HepG2 (cell line): ENCODE results near the gene MOK. TPM values are rescaled to one million over a fixed set of nuclear protein-coding genes. Genes with fewer than 3 reads are reported as not detected.

Source experiments
- FOXK2 ChIP-seq: fragments of 450-650 bp; IDR thresholded peaks from 2 replicates; pipeline ENCODE4 v1.6.1; 2016
- GABPA ChIP-seq, 2 experiments: IDR thresholded peaks; 2 replicates each; pipeline ENCODE4 v1.6.1; 2011 to 2016; ENCODE audit warnings: low read depth in 2 of 2, low read length in 1 of 2, missing biosample characterization in 1 of 2, missing genetic modification characterization in 1 of 2
- GATAD1 ChIP-seq: IDR thresholded peaks from 2 replicates; pipeline ENCODE4 v1.6.1; 2016; ENCODE audit warnings: missing genetic modification reagents, missing compliant biosample characterization
- HES4 ChIP-seq: sonication (generic); formaldehyde crosslinking; IDR thresholded peaks from 2 replicates; pipeline ENCODE4 v1.9.0; 2021; ENCODE audit warnings: mild to moderate bottlenecking, missing genetic modification reagents, borderline replicate concordance
- HNRNPL ChIP-seq: fragments of 200-400 bp; formaldehyde crosslinking; IDR thresholded peaks from 2 replicates; pipeline ENCODE4 v1.6.1; 2017; ENCODE audit warnings: mild to moderate bottlenecking, low read depth, low read length
- LBX2 ChIP-seq: sonication (generic); formaldehyde crosslinking; IDR thresholded peaks from 2 replicates; pipeline ENCODE4 v1.5.0; 2020; ENCODE audit warnings: missing genetic modification reagents, mild to moderate bottlenecking, borderline replicate concordance
- MIER3 ChIP-seq: IDR thresholded peaks from 2 replicates; pipeline ENCODE4 v1.6.1; 2016; ENCODE audit warnings: missing compliant biosample characterization, borderline replicate concordance
- MXI1 ChIP-seq: IDR thresholded peaks from 3 replicates; pipeline ENCODE4 v1.6.1; 2012; ENCODE audit warnings: low read depth, low read length, inconsistent platforms, borderline replicate concordance
- NR1H2 ChIP-seq: sonication (generic); formaldehyde crosslinking; IDR thresholded peaks from 2 replicates; pipeline ENCODE4 v1.8.1; 2022; ENCODE audit warnings: low read depth, missing genetic modification reagents, borderline replicate concordance
- RARG ChIP-seq: sonication (generic); formaldehyde crosslinking; IDR thresholded peaks from 2 replicates; pipeline ENCODE4 v1.4.0; 2020; ENCODE audit warnings: low read depth, mild to moderate bottlenecking, missing genetic modification reagents
- SMC3 ChIP-seq: IDR thresholded peaks from 2 replicates; pipeline ENCODE4 v1.6.1; 2011; ENCODE audit warnings: low read length, improper control_type of control experiment
- TAF1 ChIP-seq: sonication (generic); formaldehyde crosslinking; IDR thresholded peaks from 2 replicates; pipeline ENCODE4 v1.4.0; 2020; ENCODE audit warnings: missing genetic modification reagents
- TBX3 ChIP-seq: fragments of 450-650 bp; IDR thresholded peaks from 2 replicates; pipeline ENCODE4 v1.6.1; 2017; ENCODE audit warnings: antibody characterized with exemption, mild to moderate bottlenecking, inconsistent platforms, borderline replicate concordance
- TGIF2 ChIP-seq: IDR thresholded peaks from 2 replicates; pipeline ENCODE4 v1.6.1; 2016; ENCODE audit warnings: control low read depth, missing compliant biosample characterization
- TRAFD1 ChIP-seq: sonication (generic); formaldehyde crosslinking; IDR thresholded peaks from 2 replicates; pipeline ENCODE4 v1.5.1; 2020; ENCODE audit warnings: missing genetic modification reagents, mild to moderate bottlenecking, borderline replicate concordance
- ZFP90 ChIP-seq: sonication (generic); formaldehyde crosslinking; IDR thresholded peaks from 2 replicates; pipeline ENCODE4 v1.8.0; 2022; ENCODE audit warnings: missing genetic modification reagents, mild to moderate bottlenecking, inconsistent platforms, borderline replicate concordance
- ZKSCAN5 ChIP-seq: sonication (generic); formaldehyde crosslinking; IDR thresholded peaks from 2 replicates; pipeline ENCODE4 v1.5.1; 2020; ENCODE audit warnings: mild to moderate bottlenecking, missing genetic modification reagents
- ZMAT5 ChIP-seq: sonication (generic); formaldehyde crosslinking; IDR thresholded peaks from 2 replicates; pipeline ENCODE4 v1.5.0; 2020; ENCODE audit warnings: mild to moderate bottlenecking, low read depth, missing genetic modification reagents, borderline replicate concordance
- ZNF34 ChIP-seq: sonication (generic); formaldehyde crosslinking; IDR thresholded peaks from 2 replicates; pipeline ENCODE4 v1.4.0; 2020; ENCODE audit warnings: mild to moderate bottlenecking, missing genetic modification reagents, borderline replicate concordance
- ZNF646 ChIP-seq: sonication (generic); formaldehyde crosslinking; IDR thresholded peaks from 2 replicates; pipeline ENCODE4 v1.9.0; 2021; ENCODE audit warnings: mild to moderate bottlenecking, missing genetic modification reagents
- polyA plus RNA-seq, 8 experiments: library from polyadenylated mRNA; depleted of rRNA in 3 of 8; stranded (reverse) in 7 of 8; unstranded in 1 of 8; fragments of >200 nt; fragmentation: Illumina TruSeq in 4 of 8; extraction: Trizol in 4 of 8; gene quantifications; 2 replicates each; pipeline versions ENCODE4 v1.2.1 to v1.2.3, GENCODE V29; 2011 to 2016; ENCODE audit warnings: low read depth in 4 of 8, missing spikeins in 1 of 8, mixed read lengths in 1 of 8; ENCODE audit not compliant: insufficient read depth in 1 of 8
- total RNA-seq, 5 experiments: library from RNA; depleted of rRNA; stranded (reverse); fragments of >200 nt; fragmentation: Illumina TruSeq; extraction: Trizol; gene quantifications; 2 replicates each; pipeline ENCODE4 v1.2.3, GENCODE V29; 2016; ENCODE audit warnings: low read depth in 1 of 5

The MOK gene
- total and polyA plus RNA-seq, 2 of the 13 experiments (the other 11 are each of a cell fraction or from before 2014, with no cell fraction given) = 15.3 to 16.9 TPM

- 0 out of 3 replicates have a peak, but pooled peaks have one; percentile 14 for TF ChIP-seq MXI1
- 0 out of 2 replicates have a peak, but pooled peaks have one; percentile 66 for TF ChIP-seq NR1H2
- 0 out of 2 replicates have a peak, but pooled peaks have one; percentile 43 for TF ChIP-seq MIER3
- 0 out of 2 replicates have a peak, but pooled peaks have one; percentile 61 for TF ChIP-seq HNRNPL
- no peak for TF ChIP-seq ZNF34 (CRISPR knock-in tag)
- no peak for TF ChIP-seq GABPA (IDR thresholded peaks at IDR 0.05; ENCODE audit: low read depth, low read length)
- peak; percentile 35; the same call in 1 of the 2 replicates for TF ChIP-seq GABPA (CRISPR knock-in tag; IDR thresholded peaks at IDR 0.05; ENCODE audit: low read depth)
- TF ChIP-seq GATAD1 (CRISPR knock-in tag) = 0 out of 2 replicates have a peak, but pooled peaks have one; percentile 6
- TF ChIP-seq ZMAT5 (CRISPR knock-in tag) = no peak
- TF ChIP-seq TRAFD1 (CRISPR knock-in tag) = no peak
- peak; percentile 66; the same call in 1 of the 2 replicates for TF ChIP-seq TAF1 (CRISPR knock-in tag)
- TF ChIP-seq LBX2 (CRISPR knock-in tag) = no peak
- no peak for TF ChIP-seq FOXK2
- TF ChIP-seq ZKSCAN5 (CRISPR knock-in tag) = no peak
- no peak for TF ChIP-seq HES4 (CRISPR knock-in tag)
- TF ChIP-seq ZFP90 (CRISPR knock-in tag) = no peak
- TF ChIP-seq RARG (CRISPR knock-in tag) = no peak
- TF ChIP-seq TBX3 = peak; percentile 41; the same call in 1 of the 2 replicates
- TF ChIP-seq SMC3 = no peak
- TF ChIP-seq TGIF2 (CRISPR knock-in tag) = no peak
- TF ChIP-seq ZNF646 (CRISPR knock-in tag) = no peak
These were observed 15.9 kb upstream of the MOK start (continued) for GRCh38 chr14:102320671-102321455.
